ENCODE results near the gene DCLK2.

The DCLK2 gene

DNA sequence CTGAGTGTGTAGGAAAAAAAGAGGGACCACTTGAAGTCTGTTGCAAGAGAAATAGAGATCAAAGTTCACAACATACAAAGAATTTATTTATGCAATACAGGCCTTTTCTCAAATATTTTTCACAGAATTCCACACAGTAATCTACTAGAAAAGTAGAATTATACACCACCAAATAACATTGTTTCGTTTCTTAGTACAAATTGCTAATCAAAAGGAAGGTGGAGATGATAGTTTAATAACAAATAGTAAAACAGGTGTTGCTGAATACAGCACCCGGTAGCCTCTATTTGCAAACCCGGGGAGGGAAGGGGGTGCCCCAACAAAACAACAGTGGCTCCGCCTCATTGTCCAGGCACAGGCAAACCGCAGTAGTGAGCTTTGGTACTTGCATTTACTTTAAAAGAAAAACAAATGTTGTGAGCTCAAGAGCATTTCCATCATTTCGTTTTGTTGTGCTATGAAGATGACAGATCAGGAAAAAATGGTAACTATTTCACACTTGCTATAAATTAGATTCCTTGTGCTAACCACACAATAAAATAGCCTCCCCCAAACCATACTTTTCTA, 186.4 kb downstream of the DCLK2 start:
- DNase-seq (ENCODE audit: low read depth): no peak

DNA sequence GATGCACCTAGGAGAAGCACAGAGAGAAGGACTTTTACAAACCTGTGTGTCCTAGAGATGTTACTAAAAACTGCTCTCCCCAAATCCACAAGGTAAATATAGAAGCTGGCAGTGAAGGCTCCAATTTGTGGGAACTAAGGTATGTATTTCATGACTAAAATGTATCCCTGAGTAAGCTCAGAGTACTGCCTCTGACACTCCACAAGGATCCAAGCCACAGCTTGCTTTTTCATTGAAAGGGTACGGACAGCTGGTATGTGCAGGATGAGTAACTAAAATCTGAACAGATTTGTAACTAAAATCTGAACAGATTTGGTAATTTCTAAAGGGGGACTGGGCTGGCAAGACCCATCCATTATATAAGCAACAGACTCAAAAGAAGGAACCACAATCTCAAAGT, 187.6 kb downstream of the DCLK2 start:
- no peak for DNase-seq (ENCODE audit: low read depth)

DNA sequence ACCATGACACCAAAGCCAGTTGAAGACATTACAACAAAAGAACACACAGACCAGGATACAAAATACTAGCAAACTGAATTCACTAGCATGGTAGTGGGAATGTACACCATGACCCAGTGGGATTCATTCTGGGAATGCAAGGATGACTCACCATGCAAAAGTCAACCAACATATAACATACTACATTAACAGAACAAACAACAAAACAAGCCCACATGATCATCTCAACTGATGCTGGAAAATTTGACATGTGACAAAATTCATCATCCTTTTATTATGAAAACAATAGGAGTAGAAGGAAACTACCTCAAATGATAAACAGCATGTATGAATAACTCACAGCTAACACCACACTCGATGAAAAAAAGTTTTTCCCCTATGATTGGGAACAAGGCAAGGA, 190.2 kb downstream of the DCLK2 start:
- DNase-seq (ENCODE audit: low read depth): peak; percentile 17

DNA sequence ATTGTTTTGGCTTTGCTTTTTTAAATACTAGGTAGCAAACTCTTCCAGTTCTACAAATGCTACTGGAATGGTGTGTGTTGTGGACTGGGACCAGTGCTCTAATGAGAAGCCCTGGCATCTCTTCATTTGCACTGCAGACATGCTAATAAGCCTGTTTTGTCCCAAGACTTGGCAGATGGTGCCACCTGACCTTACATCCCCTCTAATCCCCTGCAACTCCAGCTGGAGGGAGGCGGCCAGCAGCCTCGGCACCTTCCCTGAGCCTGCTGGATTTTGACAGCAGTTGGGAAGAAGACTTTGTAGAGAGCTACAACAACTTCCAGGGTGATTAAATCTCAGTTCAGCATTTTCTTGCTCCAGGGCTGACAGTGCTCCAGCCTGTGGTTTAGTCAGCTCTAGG, 200.0 kb downstream of the DCLK2 start:
- no peak for DNase-seq (ENCODE audit: low read depth)

DNA sequence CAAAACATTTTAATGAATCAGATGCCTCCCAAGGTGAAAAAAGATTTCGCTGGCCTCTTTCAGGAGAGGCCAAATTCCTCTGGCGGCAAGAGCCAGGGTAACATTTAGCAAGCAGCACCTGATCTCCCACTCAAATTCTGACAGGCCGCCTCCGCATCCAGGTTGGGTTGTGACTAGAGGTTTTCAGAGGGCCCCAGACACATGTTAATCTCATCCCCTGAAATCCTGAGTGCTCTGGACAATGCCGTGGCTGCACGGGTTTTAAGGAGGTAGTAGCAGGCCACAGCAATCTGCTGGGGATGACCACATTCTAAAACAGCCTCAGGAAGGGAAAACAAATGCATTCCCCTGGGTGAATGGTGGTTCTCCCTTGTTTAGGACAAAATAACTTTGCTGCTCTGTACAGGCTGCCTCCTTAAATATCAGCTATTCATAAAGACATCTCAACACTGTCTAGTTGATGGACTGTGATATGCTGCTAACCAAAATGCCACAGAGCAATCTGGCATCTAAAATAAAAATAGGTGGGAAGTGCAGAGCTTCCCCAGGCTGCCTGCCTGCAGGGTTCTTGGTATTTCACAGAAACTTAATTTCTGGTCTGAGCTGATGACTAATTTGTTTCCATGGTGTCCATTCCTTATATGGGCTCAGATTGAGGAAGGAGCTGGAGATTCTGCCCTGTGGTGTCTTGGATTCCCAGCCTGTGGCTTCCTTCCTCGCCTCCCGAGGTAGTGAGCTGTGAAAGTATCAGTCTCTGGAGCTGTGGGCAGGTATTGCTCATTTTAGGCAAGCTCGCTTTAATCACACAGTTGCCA, 202.0 kb downstream of the DCLK2 start:
- DNase-seq (ENCODE audit: low read depth): peak; percentile 82

DNA sequence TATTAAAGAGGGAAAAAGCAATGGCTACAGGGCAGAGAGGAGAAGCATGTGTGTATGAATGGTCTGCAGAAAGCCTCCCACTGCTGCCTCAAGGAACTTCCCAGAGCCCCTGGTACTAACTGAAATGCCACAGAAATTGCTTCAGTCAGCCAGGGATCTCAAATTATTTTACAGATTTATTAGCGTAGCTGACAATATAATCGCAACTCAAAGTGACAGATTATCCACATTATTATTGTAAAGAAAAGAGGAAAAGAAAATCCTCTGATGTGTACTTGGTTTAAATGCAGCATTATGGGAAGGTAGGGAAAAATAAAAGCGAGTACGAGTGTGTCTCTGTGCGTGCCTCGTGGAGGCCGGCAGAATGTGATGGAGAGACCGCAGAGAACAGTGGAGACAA, 202.7 kb downstream of the DCLK2 start:
- no peak for DNase-seq (ENCODE audit: low read depth)

DNA sequence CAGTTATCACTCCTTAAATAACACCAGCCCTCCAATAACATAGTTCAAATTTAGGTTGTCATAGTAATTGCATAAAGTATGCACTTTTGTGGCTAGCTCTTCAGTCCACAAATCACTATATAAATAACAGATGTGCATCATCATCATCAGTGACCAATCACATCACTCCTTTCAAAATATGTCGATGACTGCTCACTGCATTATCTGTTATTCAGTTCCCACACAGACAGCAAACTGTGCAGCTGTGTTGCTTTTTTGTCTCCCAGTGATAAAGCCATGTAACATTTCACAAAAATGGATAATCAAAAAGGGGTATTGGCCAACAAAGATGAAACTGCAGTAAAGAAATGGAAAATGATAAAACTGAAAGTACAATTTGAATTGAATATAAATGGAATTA, 205.4 kb downstream of the DCLK2 start:
- DNase-seq (ENCODE audit: low read depth): peak; percentile 97

DNA sequence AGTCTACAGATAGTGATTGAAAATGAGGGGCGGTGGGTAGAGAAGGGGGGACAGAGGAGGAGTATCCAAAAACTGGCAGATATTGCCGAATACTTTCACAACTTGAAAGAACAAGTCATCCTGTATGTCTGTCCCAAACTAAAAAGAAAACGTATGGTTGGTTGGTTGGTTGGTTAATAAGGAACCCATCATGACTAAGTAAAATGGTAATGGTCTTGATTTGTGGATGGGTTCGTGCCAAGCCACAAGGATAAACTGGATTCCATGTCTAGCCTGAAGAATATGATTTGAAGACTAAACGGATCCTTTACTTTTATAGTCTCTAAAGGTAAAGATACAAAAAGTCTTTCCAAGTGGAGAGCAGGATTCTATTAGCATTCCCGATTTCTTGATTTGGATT, 208.4 kb downstream of the DCLK2 start:
- no peak for DNase-seq (ENCODE audit: low read depth)

DNA sequence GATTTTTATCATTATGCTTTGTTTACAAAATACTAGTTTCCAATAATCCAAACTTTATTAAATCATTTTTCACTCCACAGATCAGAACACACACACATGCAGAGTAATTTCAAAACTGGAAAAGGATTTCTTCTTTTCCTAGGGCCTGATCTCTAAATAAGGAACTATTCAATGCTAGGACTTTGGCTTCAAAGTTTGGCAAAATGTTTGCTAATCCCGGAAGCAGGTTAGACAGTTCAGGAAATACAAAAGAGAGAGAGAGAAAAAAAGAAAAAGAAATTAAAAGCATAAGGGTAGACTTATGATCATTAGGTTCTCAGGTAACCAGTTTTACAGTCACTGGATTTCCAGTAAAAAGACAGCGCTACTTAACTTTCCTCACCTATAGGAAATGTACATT, 211.0 kb downstream of the DCLK2 start:
- DNase-seq (ENCODE audit: low read depth): no peak

DNA sequence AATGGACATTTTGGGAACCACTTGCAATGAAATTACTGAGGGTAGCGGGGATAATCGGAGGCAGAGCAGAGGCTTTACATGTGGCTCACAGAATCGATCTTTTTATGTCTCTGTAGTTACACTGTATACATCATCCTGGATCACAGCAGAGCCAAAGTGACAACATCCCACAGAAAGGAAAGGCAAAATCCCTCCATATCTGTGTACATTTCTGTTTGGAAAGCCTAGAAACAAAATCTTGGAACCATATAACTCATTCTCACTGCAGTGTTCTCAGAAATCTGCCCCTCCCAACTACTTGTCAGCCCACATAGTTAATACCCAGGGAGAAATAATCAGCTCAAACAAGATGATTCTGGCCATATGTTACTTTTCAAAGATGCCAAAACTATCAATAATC, 211.6 kb downstream of the DCLK2 start:
- no peak for DNase-seq (ENCODE audit: low read depth)

DNA sequence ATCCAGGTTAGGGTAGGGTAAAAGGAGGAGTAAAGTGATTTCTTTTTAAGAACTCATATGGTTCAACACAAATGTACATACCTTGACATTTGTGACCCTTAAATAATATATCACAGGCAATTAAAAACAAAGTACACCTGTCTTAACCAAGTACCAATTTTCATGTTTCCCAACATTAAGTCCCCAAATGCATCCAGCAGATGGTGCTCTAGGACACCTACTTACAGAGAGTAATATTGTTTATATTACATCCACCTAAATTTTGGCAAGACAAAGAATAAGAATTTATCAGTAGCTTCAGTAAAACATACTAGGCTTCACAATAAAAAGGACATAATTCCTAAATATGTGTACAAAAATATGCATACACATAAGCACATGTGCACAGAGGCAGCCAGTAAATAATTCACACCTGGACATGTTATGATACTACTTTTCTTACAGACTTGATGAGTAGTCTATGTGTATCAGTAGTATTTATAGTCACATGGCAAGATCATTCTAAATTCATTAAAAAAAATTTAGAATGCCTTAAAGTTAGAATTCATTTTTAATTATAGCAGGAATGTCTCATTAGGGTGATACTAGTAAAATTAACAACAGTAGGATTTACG, 219.7 kb downstream of the DCLK2 start:
- peak; percentile 70 for DNase-seq (ENCODE audit: low read depth)

DNA sequence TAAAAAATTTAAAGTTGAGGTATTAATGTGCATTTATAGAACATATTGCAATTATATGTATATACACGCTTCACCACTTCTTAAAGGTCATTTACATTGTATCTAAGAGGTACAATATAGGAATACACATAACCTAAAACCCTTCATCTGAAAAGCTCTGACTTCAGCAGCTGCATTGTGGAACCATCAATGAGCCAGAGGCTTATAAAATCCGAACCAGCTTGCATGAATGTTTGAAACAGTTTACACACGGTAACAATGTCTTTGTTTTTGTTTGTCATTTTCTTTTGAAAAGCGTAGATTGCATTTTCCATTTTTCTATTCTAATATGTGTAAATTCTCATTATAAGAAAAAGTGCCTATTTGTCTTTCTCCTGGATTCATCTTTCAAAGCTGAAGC, 221.6 kb downstream of the DCLK2 start:
- no peak for DNase-seq (ENCODE audit: low read depth)

DNA sequence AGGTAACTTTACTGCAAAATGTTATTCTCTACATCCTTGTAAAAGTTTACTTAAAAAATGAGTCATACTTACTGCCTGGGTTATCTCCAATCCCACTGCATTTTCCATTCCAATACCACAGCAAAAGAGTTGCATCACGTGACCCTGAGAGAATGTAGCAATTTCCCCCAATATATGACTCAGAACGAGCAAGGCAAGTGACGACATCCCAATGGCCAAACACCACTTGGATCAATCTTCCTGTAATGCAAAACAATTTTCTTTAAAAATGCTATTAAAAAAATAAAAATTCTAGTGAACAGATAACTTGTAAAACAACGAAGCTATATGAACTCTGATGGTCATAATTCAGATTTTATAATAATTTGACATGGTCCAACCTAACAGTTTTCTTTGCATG, 224.3 kb downstream of the DCLK2 start:
- DNase-seq (ENCODE audit: low read depth): peak; percentile 98

DNA sequence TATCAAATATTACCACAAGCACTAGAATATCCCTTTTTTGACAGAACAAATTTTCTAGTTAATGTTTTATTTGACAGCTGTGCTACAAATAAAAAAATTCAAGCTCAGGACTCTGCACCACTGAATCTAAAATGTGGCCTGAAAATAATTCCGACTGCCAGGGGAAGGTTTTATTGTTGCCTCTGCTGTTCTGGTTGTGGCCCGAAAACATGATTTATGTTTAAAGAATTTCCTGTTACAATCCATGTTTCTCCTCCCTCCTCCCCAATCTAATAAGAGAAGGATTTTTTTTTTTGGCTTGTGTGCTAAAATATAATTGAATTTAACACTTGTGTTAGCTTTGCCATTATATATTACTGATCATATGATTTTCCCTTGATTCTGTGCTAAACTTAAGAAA, 227.8 kb downstream of the DCLK2 start:
- DNase-seq (ENCODE audit: low read depth): peak; percentile 77

DNA sequence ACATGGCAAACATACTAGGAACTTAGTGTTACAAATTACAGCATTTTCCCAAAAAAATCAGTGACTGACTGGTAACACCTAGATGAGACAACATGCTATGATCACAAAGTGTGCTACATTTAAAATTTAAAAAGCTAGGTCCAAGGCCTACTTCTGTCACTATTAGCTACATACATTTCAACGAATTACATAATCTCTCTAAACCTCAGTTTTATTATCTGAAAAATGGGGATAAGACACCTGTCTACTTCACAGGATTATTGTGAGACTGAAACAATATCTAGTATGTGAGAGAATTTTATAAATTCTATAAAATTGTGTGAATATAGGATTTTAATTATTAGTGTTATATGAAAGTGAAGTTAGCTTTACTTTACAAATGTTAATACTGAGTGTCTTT, 228.5 kb downstream of the DCLK2 start:
- DNase-seq (ENCODE audit: low read depth): no peak
